ENCODE data around the gene NTM. TPM values are rescaled to one million over a fixed set of nuclear protein-coding genes. Genes with fewer than 3 reads are reported as not detected.

Gene NTM
- total RNA-seq, 1 experiment from 2014 or later: 9.9 TPM

GRCh38 chr11:132005887-132006286, 635.5 kb downstream of the NTM start:
- no CpG with 5 or more reads among the region's 4 CpGs for whole genome bisulfite sequencing (ENCODE audit: extremely low coverage, insufficient read length, low lambda C conversion rate)
- no peak overlapping the region for H3T11ph ChIP-seq (ENCODE audit: low read length)
- peaks cover 7% of the 10 kb centered on the region for H3K4me1 ChIP-seq (ENCODE audit: insufficient read depth, low read length)
- no peak overlapping the region for H3K56ac ChIP-seq (ENCODE audit: insufficient read length, low read depth, low read length)
- no peak overlapping the region for H3K27ac ChIP-seq (ENCODE audit: insufficient read length, low read depth, low read length)
- no peak overlapping the region for H2BK12ac ChIP-seq (ENCODE audit: insufficient read length, low read depth, low read length)
- no peaks in the 10 kb centered on the region; a peak in 1 of 7 replicates for H3K36me3 Mint-ChIP-seq (ENCODE audit: insufficient read depth in 1 of 3, low read depth in 3 of 3)
- H2BK15ac ChIP-seq (ENCODE audit: low read depth, low read length): no peak overlapping the region
- no peak overlapping the region for H2BK5ac ChIP-seq (ENCODE audit: insufficient read length, low read length)
- H3K79me1 ChIP-seq (ENCODE audit: insufficient read depth, low read depth, low read length, poor library complexity, severe bottlenecking): no peaks in the 10 kb centered on the region
- H3K4ac ChIP-seq (ENCODE audit: low read depth, low read length): no peak overlapping the region
- no peak overlapping the region for H3K4me2 ChIP-seq (ENCODE audit: insufficient read depth, insufficient read length, low read length)
- no peak overlapping the region for H2BK120ac ChIP-seq (ENCODE audit: low read depth, low read length, poor library complexity, severe bottlenecking)
- H3K18ac ChIP-seq (ENCODE audit: insufficient read length, low read depth, low read length): no peak overlapping the region
- H4K5ac ChIP-seq (ENCODE audit: insufficient read length, low read depth, low read length): no peak overlapping the region
- no peaks in the 10 kb centered on the region for H3K9me3 ChIP-seq (ENCODE audit: control insufficient read depth, low read depth, low read length)
- DNase-seq: no peak
- no peak overlapping the region for H4K91ac ChIP-seq (ENCODE audit: insufficient read length, low read depth, low read length)
- H3K4me3 Mint-ChIP-seq: no peak overlapping the region
- no peak overlapping the region for H3K14ac ChIP-seq (ENCODE audit: insufficient read depth, low read length)
- H2BK20ac ChIP-seq (ENCODE audit: low read depth, low read length, poor library complexity, severe bottlenecking): no peak overlapping the region
- no peaks in the 10 kb centered on the region for H3K79me2 ChIP-seq (ENCODE audit: insufficient read depth, low read length)
- H3K23me2 ChIP-seq (ENCODE audit: insufficient read length, low read depth, low read length, poor library complexity, severe bottlenecking): no peaks in the 10 kb centered on the region
- no peaks in the 10 kb centered on the region for H4K20me1 ChIP-seq (ENCODE audit: control insufficient read depth, insufficient read depth, insufficient read length)
- H3K27me3 ChIP-seq (ENCODE audit: insufficient read depth, low read length): no peaks in the 10 kb centered on the region
- TF ChIP-seq CTCF (conservative IDR thresholded peaks at IDR 0.05): no peak
- no peak overlapping the region for H3K23ac ChIP-seq (ENCODE audit: insufficient read length, low read depth, low read length)
- no peaks in the 10 kb centered on the region for H3K27me3 Mint-ChIP-seq (ENCODE audit: low read depth)
- H3K9ac ChIP-seq (ENCODE audit: extremely low read depth, insufficient read length, low read length): no peak overlapping the region
- no peak overlapping the region for H2AK5ac ChIP-seq (ENCODE audit: insufficient read length, low read length)
- no peak overlapping the region for H3K27ac Mint-ChIP-seq
- no peak overlapping the region for H4K8ac ChIP-seq (replicated peaks; ENCODE audit: insufficient read length, low read depth, low read length)
- no peaks in the 10 kb centered on the region for H3K9me3 Mint-ChIP-seq
- peaks cover 44 to 52% of the 10 kb centered on the region in 2 experiments for H3K4me1 Mint-ChIP-seq
- H2AFZ ChIP-seq (ENCODE audit: low read length): no peak overlapping the region
